ENCODE data around the gene UNC5C. TPM values are rescaled to one million over a fixed set of nuclear protein-coding genes. Genes with fewer than 3 reads are reported as not detected.

Gene UNC5C
- total RNA-seq, 4 donors from 2014 or later, result 0.98 to 2.3 (median 1.2) TPM

GRCh38 chr4:95249426-95250021 is 299.2 kb downstream of the UNC5C start:
- WGBS, result 79% methylated on average over 3 of the region's 3 CpGs
- H3K4me3 ChIP-seq, result no peak overlapping the region
- peaks cover 3% of the 10 kb centered on the region for H3K27me3 ChIP-seq
- no peaks in the 10 kb centered on the region for H3K9me3 ChIP-seq
- no peak overlapping the region for H3K27ac ChIP-seq
- no peak for DNase-seq (ENCODE audit: low spot score in 2 of 2)
- H3K4me1 ChIP-seq, result peaks cover 2% of the 10 kb centered on the region
- TF ChIP-seq CTCF (IDR thresholded peaks at IDR 0.05) (no peak), POLR2A (IDR thresholded peaks at IDR 0.05) (no peak), POLR2AphosphoS5 (IDR thresholded peaks at IDR 0.05) (no peak), EP300 (IDR thresholded peaks at IDR 0.05) (no peak)
- no peaks in the 10 kb centered on the region for H3K36me3 ChIP-seq

GRCh38 chr4:95248720-95249425 is 299.9 kb downstream of the UNC5C start:
- H3K27ac ChIP-seq, result no peak overlapping the region
- no peak for DNase-seq (ENCODE audit: low spot score in 2 of 2)
- H3K36me3 ChIP-seq, result no peaks in the 10 kb centered on the region
- TF ChIP-seq EP300 (IDR thresholded peaks at IDR 0.05), result no peak
- no peak for TF ChIP-seq CTCF (IDR thresholded peaks at IDR 0.05)
- H3K4me3 ChIP-seq, result no peak overlapping the region
- peaks cover 2% of the 10 kb centered on the region for H3K4me1 ChIP-seq
- 67% methylated on average over 1 of the region's 1 CpG for WGBS
- peaks cover 3% of the 10 kb centered on the region for H3K27me3 ChIP-seq
- no peaks in the 10 kb centered on the region for H3K9me3 ChIP-seq

- DNase-seq (ENCODE audit: low spot score in 2 of 2), result no peak
- no peak for TF ChIP-seq CTCF (IDR thresholded peaks at IDR 0.05)
- TF ChIP-seq POLR2AphosphoS5 (IDR thresholded peaks at IDR 0.05), result no peak
- no peak for TF ChIP-seq EP300 (IDR thresholded peaks at IDR 0.05)
- no peak for TF ChIP-seq POLR2A (IDR thresholded peaks at IDR 0.05)
- 86% methylated on average over 1 of the region's 1 CpG for WGBS
These were observed 304.9 kb downstream of the UNC5C start for GRCh38 chr4:95243892-95244291.

GRCh38 chr4:95238554-95238953 is 310.2 kb downstream of the UNC5C start:
- Histone ChIP-seq H3K36me3 (no peaks in the 10 kb centered on the region), H3K4me3 (no peak overlapping the region), H3K9me3 (no peaks in the 10 kb centered on the region), H3K27me3 (no peaks in the 10 kb centered on the region), H3K27ac (no peak overlapping the region), H3K4me1 (no peaks in the 10 kb centered on the region)
- TF ChIP-seq POLR2A (IDR thresholded peaks at IDR 0.05) (no peak), CTCF (IDR thresholded peaks at IDR 0.05) (no peak), POLR2AphosphoS5 (IDR thresholded peaks at IDR 0.05) (no peak), EP300 (IDR thresholded peaks at IDR 0.05) (no peak)
- no peak for DNase-seq (ENCODE audit: low spot score in 2 of 2)

More at GRCh38 chr4:95243892-95244291, 304.9 kb downstream of the UNC5C start:
- H3K27me3 ChIP-seq, result no peaks in the 10 kb centered on the region
- H3K4me1 ChIP-seq, result no peaks in the 10 kb centered on the region
- H3K27ac ChIP-seq, result no peak overlapping the region
- H3K4me3 ChIP-seq, result no peak overlapping the region
- H3K36me3 ChIP-seq, result no peaks in the 10 kb centered on the region
- H3K9me3 ChIP-seq, result no peaks in the 10 kb centered on the region

- TF ChIP-seq CTCF (IDR thresholded peaks at IDR 0.05) (no peak), POLR2AphosphoS5 (IDR thresholded peaks at IDR 0.05) (no peak), POLR2A (IDR thresholded peaks at IDR 0.05) (no peak), EP300 (IDR thresholded peaks at IDR 0.05) (no peak)
- WGBS, result 76% methylated on average over 7 of the region's 7 CpGs
- no peaks in the 10 kb centered on the region for H3K36me3 ChIP-seq
- no peak for DNase-seq (ENCODE audit: low spot score in 2 of 2)
- H3K9me3 ChIP-seq, result no peaks in the 10 kb centered on the region
- H3K4me1 ChIP-seq, result no peaks in the 10 kb centered on the region
- H3K27ac ChIP-seq, result no peak overlapping the region
- H3K4me3 ChIP-seq, result no peak overlapping the region
- no peaks in the 10 kb centered on the region for H3K27me3 ChIP-seq
These were observed 316.2 kb downstream of the UNC5C start for GRCh38 chr4:95232358-95233156.
